Kidney (tissue), 14 donors: ENCODE measurements around the gene ZRANB2. TPM values are rescaled to one million over a fixed set of nuclear protein-coding genes. Genes with fewer than 3 reads are reported as not detected.

ENCODE experiments used
- DNase-seq, 5 donors: peaks; one replicate each; pipeline ENCODE4 v3.0.0-alpha.2; 2013 to 2020
- FAIRE-seq: peaks from 2 replicates; lab custom pipeline; 2012; peaks lifted over from hg19 to GRCh38; lab: Jason Lieb, UNC
- H3K27ac ChIP-seq, 2 donors: one replicate each; pipeline ENCODE4 v1.7.0; 2013; ENCODE audit warnings: low read depth in 2 of 2, low read length in 2 of 2, inconsistent platforms in 1 of 2
- H3K27me3 ChIP-seq: one replicate; pipeline ENCODE4 v1.7.1; 2013; ENCODE audit warnings: low read length, inconsistent platforms; ENCODE audit not compliant: control insufficient read depth, insufficient read depth
- H3K36me3 ChIP-seq, 3 donors: one replicate each; pipeline versions ENCODE4 v1.7.0 to v1.7.1; 2013; ENCODE audit warnings: low read length in 3 of 3, control low read depth in 1 of 3, inconsistent platforms in 1 of 3; ENCODE audit not compliant: insufficient read depth in 3 of 3, control insufficient read depth in 2 of 3
- H3K4me1 ChIP-seq, 3 donors: one replicate each; pipeline versions ENCODE4 v1.7.0 to v1.7.1; 2013; ENCODE audit warnings: low read length in 3 of 3, inconsistent platforms in 1 of 3, low read depth in 1 of 3; ENCODE audit not compliant: control insufficient read depth in 2 of 3, insufficient read depth in 2 of 3
- H3K4me3 ChIP-seq, 3 donors: one replicate each; pipeline versions ENCODE4 v1.7.0 to v1.8.1; 2013; ENCODE audit warnings: low read length in 3 of 3, control low read depth in 1 of 3, inconsistent platforms in 1 of 3
- H3K9ac ChIP-seq, 3 donors: one replicate each; pipeline versions ENCODE4 v1.7.0 to v1.7.1; 2013; ENCODE audit warnings: low read length in 3 of 3, control low read depth in 1 of 3, inconsistent platforms in 1 of 3
- H3K9me3 ChIP-seq, 3 donors: one replicate each; pipeline versions ENCODE4 v1.7.0 to v1.7.1; 2013; ENCODE audit warnings: low read length in 3 of 3, control low read depth in 1 of 3, inconsistent platforms in 1 of 3; ENCODE audit not compliant: control insufficient read depth in 2 of 3, insufficient read depth in 1 of 3
- intact Hi-C: fragments of 100-400 bp; cut with DNase I; formaldehyde crosslinking; loops from one replicate; pipeline ENCODE4 v1.11.1; 2022
- polyA plus RNA-seq: library from polyadenylated mRNA; stranded (reverse); fragments of 350-450 nt; fragmentation: Illumina TruSeq; extraction: RNeasy Lipid Tissue Mini Kit (QIAGEN cat#74804); gene quantifications from one replicate; pipeline ENCODE4 v1.2.3, GENCODE V29; 2014; ENCODE audit warnings: low read depth, low replicate concordance; ENCODE audit not compliant: insufficient read depth
- total RNA-seq: library from RNA; stranded (reverse); fragmentation: NEBNext Ultra II Directional; extraction: Animal tissue kit (Norgen Biotek cat#: 25700); gene quantifications from one replicate; pipeline ENCODE4 v1.2.1, GENCODE V29; 2021
- TF ChIP-seq, protein P1 (sequence below): IDR thresholded peaks from 3 replicates; pipeline ENCODE4 v1.5.1; 2012; ENCODE audit warnings: mild to moderate bottlenecking, moderate library complexity, borderline replicate concordance; ENCODE audit not compliant: insufficient read depth; ENCODE audit errors: extremely low read depth
- donor health status: control.
- donor health status: control.
- donor health status: control.
- donor health status: control.
- donor health status: control.
- donor health status: DM: yes; HTN: yes; CAD: no.
- donor health status: Normal renal cell carcinoma (clear cell type).

The ZRANB2 gene
- total and polyA plus RNA-seq, 2 donors from 2014 or later, result 37.7 to 78.8 TPM

DNA sequence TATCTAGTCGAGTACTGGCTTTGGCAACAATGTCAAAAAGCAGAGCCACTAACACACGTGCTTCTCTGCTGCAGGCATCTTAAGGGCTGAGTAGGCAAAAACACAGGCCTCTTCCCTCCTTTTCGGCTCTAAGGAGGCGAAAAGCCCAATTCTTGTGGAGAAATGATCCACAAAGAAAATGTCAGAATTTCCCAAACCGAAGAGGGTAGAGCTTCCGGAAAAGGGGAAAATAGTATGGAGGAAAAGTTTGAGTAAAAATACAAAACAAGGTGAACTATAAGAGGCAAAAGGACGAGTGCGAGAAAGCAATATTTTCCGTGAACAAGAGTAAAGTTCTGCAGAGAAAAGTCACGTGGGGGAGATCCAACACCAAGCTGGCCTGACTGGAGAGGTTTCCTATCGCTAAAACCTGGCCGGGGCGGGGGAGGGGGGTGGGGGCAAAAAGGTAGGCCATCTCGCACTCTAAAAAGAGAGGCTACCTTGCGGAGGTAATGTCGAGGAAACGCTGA, 551 bp downstream of the ZRANB2 start:
- peak overlapping the region; percentile 83 to 96 for H3K27ac ChIP-seq
- peak overlapping the region; percentile 62 to 95 (median 89) for H3K9ac ChIP-seq
- no peak for FAIRE-seq
- no peaks in the 10 kb centered on the region for H3K9me3 ChIP-seq
- intact Hi-C loops, result no loop called here
- peak overlapping the region; percentile 92 to 97 (median 93) for H3K4me3 ChIP-seq
- peaks cover 2 to 14% (median 8%) of the 10 kb centered on the region in 3 donors for H3K36me3 ChIP-seq
- TF ChIP-seq, protein P1, sequence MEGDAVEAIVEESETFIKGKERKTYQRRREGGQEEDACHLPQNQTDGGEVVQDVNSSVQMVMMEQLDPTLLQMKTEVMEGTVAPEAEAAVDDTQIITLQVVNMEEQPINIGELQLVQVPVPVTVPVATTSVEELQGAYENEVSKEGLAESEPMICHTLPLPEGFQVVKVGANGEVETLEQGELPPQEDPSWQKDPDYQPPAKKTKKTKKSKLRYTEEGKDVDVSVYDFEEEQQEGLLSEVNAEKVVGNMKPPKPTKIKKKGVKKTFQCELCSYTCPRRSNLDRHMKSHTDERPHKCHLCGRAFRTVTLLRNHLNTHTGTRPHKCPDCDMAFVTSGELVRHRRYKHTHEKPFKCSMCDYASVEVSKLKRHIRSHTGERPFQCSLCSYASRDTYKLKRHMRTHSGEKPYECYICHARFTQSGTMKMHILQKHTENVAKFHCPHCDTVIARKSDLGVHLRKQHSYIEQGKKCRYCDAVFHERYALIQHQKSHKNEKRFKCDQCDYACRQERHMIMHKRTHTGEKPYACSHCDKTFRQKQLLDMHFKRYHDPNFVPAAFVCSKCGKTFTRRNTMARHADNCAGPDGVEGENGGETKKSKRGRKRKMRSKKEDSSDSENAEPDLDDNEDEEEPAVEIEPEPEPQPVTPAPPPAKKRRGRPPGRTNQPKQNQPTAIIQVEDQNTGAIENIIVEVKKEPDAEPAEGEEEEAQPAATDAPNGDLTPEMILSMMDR, result no peak
- H3K4me1 ChIP-seq, result peaks cover 0 to 11% (median 0%) of the 10 kb centered on the region in 3 donors
- H3K27me3 ChIP-seq, result no peaks in the 10 kb centered on the region
- DNase-seq, result peak in 3 of 5 donors; percentile 32 to 51 (median 50)

GRCh38 chr1:71074681-71075080, 6.2 kb downstream of the ZRANB2 start:
- H3K4me3 ChIP-seq, result no peak overlapping the region
- DNase-seq, result no peak
- H3K9me3 ChIP-seq, result no peaks in the 10 kb centered on the region
- H3K9ac ChIP-seq, result no peak overlapping the region
- intact Hi-C loops, result no loop called here
- no peaks in the 10 kb centered on the region for H3K27me3 ChIP-seq
- FAIRE-seq, result no peak
- H3K27ac ChIP-seq, result no peak overlapping the region
- TF ChIP-seq, protein P1, result no peak
- peaks cover 15 to 53% (median 27%) of the 10 kb centered on the region in 3 donors for H3K36me3 ChIP-seq
- peaks cover 0 to 10% (median 0%) of the 10 kb centered on the region in 3 donors for H3K4me1 ChIP-seq

GRCh38 chr1:71072273-71072672, 8.6 kb downstream of the ZRANB2 start:
- H3K27ac ChIP-seq, result no peak overlapping the region
- intact Hi-C loops, result no loop called here
- no peaks in the 10 kb centered on the region for H3K4me1 ChIP-seq
- TF ChIP-seq, protein P1, result no peak
- no peaks in the 10 kb centered on the region for H3K27me3 ChIP-seq
- H3K36me3 ChIP-seq, result peaks cover 19 to 68% (median 31%) of the 10 kb centered on the region in 3 donors
- no peak overlapping the region for H3K4me3 ChIP-seq
- no peak overlapping the region for H3K9ac ChIP-seq
- no peaks in the 10 kb centered on the region for H3K9me3 ChIP-seq
- FAIRE-seq (no peak), DNase-seq (no peak)
